IPS DF 4.7 (cell line): ENCODE measurements around the gene RANBP1.

Experiments
- DNase-seq: peaks from one replicate; pipeline ENCODE4 v3.0.0-alpha.2; 2013; ENCODE audit warnings: low spot score; ENCODE audit errors: extremely low read depth

RANBP1 gene

DNA sequence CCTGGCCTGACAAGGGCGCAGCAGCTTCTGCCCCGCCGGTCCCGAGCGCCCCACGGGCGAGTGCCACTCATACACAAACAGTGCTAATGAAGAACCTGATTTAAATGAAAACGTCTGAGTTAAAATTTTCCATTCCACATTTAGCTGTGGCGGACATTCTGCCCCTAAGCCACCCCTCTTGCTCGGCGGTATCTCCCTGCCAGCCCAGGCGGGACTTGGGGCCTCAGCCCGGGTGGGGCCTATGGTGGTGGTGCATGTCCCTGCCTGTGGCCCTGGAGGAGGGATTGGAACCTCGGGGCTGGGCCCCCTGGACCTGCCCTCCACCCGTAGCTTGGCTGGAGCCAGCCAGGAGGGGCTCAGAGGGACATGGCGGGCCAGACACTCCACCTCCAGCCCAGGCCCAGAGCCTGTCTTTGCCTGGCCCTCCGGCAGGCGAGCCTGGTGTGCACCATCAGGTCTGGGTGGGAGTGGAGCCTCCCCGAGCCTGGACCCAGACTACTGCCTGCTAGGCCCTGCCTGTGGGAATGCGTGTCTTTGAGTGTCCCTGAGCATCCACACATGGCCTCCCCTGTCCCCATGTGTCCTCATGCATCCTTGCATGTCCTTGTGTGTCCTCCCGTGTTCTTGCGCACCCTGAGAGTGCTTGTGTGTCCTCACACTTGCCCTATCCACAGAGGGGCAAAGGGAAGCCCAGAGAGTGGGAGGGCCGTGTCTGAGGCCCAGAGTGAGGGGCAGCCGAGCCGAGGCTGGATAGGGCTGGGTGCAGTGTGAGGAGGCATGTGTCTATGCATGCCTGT, 20.1 kb downstream of the RANBP1 start:
- no peak for DNase-seq

DNA sequence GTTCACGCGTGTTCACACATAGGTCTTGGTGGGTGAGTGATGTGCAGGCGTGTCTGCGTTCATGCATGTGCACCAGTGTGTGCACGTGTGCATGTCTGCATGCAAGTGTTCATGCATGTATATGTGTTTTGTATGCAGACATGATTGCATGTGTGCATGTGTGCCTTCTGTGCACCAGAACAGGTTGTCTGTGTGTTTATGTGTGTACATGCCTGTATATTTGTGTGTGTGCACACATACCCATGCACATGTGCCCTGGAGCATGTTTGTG, 20.6 kb downstream of the RANBP1 start:
- no peak for DNase-seq

DNA sequence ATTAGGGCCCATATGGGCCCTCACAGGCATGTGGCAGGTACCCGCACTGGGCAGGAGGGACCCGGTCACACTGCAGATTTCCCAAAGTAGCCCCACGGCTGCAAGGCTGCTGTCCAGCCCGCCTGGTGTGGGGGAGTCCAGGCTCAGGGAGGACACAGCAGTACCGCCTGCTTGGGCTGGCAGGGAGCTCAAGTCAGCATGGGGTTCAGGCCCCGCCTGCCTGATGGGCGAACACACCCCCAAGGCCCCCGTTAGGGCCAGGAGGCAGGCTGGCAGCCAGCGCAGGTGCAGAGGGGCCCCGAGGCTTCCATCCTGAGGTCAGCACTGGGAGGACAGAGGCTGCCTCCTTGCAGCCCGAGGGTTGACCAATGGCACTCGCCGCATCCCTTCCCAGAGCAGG, 21.2 kb downstream of the RANBP1 start:
- no peak for DNase-seq

DNA sequence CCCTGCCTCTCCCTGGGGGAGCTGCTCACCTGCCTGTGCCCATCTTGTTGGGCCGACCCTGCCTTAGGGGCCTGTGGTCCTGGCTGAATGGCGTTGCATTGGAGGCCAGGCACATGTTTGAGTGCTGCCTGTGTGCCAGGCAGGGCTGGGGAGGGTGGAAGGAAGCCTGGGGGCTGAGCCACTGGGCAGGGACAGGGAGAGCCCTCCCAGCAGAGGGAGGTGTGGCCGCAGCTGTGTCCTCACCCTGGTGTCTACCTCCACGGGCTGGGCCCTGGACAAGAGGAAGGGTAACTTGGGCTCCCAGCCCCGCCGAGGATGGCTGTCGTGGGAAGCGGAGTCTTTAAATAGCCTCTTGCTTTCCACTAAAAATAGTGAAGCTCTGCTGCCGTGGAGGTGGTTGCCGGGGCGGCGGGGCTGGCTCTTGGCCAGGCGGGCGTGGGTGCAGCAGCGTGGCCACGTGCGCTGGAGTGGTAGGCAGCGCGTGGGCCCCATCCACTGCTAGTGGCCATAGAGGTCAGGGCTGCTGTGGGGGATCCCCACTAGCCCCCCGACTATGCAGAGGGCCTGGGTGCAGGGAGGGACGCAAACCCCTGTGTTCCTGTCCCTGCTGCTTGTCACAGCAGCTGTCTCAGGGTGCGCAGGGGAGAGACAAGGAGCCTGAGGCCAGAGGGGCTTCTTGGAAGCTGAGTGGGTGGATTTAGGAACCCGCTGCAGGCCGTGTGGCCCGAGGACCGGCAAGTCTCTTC, 21.9 kb downstream of the RANBP1 start:
- no peak for DNase-seq

DNA sequence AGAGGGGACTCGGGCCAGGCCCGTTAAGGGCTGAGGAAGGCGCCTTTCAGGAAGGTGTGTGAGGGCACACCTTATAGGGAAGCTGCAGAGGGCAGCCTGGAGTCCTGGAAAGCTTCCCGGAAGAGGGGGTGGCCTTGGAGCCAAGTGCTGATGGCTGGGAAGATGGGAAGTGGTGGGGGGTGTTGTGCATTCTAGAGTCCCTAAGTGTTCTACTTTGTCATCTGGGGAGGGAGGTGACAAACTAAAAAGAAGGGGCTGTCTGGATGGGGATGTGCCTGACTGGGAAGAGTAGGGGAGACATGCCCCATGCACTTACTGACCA, 22.5 kb downstream of the RANBP1 start:
- no peak for DNase-seq

DNA sequence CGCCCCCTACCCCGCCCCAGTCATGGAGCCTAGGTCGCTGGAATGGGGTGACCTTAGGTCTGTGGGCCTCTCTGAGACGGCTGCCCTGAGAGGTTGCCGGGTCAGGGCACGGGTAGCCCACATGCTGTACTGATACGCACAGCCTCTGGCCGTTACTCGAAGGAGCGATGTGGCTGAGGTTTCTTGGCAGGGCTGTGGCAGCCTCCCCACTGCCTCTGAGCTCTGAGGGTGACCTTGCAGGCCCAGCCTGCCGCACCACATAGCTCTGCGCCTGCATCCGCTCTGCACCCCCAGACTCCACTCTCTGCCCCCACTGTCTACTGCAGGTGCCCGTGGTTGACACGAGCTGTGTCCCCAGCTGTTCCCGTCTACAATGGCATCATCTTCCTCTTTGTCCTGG, 23.0 kb downstream of the RANBP1 start:
- DNase-seq, result no peak

DNA sequence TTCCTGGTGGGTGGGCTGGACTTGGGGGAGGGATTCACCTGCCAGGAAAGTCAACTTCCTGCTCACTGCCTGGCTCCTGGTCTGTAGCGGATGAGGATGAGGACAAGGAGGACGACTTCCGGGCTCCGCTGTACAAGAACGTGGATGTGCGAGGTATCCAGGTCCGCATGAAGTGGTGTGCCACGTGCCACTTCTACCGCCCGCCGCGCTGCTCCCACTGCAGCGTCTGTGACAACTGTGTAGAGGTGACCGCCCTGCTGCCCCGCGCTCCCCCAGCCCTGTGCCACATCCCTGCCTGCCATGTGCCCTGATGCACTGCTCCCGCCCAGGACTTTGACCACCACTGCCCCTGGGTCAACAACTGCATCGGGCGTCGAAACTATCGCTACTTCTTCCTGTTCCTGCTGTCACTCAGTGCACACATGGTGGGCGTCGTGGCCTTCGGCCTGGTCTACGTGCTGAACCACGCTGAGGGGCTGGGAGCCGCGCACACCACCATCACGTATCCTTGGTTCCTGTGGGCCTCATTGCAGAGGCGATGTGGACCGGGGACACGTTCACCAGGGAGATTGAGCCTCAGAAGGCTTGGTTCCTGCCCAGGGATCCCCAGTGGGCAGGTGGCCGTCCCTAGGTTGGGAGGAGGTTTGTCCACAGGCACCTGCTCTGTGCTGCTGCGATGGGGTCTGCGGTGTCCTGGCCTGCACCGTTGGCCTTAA, 23.6 kb downstream of the RANBP1 start:
- no peak for DNase-seq

DNA sequence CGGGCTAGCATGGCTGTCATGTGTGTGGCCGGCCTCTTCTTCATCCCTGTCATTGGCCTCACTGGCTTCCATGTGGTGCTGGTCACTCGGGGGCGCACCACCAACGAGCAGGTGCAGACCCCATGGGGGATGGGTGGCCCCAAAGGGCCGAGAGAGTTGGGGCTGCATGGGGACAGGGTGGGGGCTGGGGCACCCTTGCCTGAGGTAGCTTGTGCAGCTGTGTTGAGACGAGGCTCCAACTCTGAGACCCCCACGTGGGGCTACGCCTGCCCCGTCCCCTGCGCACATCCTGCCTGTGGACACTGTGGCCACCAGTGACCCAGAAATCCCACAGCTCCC, 24.2 kb downstream of the RANBP1 start:
- DNase-seq, result no peak

DNA sequence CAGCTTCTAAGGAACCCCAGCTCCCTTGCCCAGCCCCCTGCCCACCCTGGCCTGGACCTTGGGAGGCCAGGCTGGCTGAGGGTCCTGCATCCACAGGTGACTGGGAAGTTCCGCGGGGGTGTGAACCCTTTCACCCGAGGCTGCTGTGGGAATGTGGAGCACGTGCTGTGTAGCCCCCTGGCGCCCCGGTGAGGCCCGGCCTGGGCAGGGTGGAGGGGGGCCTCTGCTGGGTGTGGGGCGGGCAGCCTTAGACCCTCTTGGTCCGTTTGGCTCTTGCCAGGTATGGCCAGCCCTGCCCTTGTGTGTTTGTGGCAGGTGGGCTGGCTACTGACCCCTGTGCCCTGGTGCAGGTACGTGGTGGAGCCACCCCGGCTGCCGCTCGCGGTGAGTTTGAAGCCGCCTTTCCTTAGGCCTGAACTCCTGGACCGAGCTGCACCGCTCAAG, 24.6 kb downstream of the RANBP1 start:
- no peak for DNase-seq

DNA sequence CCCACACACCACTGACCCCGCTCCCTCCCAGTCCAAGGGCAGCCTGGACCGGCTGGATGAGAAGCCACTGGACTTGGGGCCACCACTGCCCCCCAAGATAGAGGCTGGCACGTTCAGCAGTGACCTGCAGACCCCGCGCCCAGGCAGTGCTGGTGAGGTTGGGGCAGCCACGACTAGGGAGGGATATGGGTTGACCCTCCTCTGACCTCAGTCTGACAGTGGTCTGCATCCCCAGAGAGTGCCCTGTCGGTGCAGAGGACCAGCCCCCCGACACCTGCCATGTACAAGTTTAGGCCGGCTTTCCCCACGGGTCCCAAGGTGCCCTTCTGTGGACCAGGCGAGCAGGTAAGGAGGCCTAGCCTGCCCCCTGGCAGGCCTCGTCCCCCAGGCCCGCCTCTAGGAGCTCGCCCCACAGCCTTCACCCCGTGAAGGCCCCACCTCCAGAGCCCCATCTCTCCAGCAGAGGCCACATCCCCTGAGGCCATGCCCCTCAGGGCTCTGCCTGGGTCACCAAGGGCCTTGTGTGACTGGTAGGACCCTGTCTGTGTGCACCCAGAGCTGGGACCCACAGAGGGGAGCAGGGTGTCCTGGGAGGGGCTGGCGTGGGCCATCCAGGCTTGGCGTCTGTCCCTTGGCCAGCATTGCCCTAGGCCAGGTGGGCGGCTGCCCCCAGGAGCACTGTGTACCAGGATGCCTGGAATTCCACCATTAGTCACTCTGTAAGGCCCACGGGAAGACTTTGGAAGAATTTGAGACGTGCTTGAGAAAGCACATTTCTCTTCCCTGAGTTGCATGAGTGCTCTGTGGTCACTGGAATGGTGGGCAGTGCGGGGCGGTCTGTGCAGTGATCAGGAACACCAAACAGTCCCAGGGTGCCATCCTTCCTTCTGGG, 25.5 kb downstream of the RANBP1 start:
- DNase-seq, result no peak

DNA sequence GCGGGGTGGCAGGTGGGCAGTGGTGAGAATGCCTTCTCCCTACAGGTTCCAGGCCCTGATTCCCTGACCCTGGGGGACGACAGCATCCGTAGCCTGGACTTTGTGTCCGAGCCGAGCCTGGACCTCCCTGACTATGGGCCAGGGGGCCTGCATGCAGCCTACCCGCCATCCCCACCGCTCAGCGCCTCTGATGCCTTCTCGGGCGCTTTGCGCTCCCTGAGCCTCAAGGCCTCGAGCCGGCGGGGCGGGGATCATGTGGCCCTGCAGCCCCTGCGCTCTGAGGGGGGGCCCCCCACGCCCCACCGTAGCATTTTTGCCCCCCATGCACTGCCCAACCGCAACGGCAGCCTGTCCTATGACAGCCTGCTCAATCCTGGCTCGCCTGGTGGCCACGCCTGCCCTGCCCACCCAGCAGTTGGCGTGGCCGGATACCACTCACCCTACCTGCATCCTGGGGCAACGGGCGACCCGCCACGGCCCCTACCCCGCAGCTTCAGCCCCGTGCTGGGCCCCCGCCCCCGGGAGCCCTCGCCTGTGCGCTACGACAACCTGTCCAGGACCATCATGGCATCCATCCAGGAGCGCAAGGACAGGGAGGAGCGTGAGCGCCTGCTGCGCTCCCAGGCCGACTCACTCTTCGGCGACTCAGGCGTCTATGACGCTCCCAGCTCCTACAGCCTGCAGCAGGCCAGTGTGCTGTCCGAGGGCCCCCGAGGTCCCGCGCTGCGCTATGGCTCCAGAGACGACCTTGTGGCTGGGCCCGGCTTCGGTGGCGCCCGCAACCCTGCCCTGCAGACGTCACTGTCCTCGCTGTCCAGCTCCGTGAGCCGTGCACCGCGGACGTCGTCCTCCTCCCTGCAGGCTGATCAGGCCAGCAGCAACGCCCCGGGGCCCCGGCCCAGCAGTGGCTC, 27.1 kb downstream of the RANBP1 start:
- DNase-seq, result no peak

DNA sequence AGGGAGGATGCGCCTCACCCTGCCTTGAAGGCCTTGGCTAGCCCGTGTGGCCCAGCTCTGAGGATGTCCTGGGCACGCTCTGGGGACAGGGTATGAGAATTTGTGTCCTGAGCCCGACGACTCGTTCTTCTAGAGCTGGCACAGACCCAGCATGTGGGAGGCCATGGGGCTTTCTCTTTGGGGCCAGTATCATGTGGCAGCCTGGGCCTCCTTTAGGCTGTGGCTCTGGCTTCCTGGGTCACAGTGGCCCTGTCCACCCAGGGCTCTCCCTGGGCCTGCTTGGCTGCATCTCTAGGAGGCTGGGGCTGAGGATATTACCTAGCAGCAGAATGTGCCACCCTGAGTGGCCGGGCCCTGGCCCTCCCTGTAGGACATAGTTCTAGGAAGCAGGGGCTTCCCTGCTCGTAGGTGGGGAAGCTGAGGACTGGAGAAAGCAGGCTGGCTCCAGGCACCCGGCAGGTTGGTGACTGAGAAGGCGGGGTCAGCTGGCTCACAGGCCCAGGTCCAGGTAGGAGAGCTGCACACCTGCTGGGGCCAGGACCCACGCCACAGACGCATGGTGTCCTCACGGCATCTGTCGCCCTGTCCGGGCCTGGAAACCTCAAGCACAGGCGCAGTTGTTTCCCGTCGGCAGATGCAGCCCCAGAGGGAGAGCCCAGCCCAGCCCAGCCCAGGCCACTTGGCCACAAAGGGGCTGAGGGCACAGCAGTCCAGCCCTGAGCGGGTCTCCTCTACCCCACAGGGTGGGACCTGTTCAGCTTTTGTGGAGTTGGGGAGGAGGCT, 28.2 kb downstream of the RANBP1 start:
- DNase-seq, result no peak

DNA sequence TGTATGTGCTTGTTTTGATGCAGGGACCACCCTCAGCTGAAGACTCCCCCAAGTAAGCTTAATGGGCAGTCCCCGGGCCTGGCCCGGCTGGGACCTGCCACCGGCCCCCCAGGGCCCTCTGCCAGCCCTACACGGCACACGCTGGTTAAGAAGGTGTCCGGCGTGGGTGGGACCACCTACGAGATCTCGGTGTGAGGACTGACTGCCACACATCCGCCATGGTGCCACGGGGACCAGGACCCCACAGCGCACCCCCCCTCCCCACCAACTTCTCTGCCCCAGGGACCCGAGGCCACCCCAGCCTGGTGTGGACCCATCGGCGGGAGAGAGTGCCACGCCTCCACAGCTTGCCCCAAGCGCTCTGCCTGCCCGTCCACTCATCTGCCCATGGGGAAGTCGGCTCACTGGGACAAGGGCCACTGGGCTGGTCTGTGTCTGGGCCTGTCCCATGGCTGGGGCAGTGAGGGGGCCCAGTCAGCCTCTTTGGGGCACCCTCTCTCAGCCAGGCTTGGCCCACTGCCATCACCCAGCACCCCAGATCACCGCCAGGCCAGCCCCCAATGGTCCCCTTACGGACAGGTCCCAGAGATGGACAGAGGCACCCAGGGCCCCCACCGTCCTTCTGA, 29.4 kb downstream of the RANBP1 start:
- DNase-seq, result no peak

DNA sequence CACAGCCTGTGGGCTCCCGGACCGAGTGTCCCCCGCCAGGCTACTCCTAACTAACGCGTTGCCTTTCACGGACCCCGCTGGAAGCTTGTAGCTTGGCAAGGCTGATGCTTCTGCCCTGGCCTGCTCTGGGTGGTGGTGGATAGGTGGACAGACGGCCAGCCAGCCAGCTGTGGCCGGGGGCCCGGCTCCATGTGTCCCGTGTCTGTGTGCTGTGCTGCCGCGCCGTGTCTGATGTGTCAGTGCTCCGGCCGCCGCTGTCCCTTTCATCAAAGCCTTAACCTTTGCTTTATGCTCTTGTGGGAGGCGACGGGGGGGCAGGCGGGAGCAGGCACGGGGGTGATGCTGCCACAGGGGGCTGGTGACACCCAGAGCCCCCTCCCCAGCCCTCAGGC, 29.9 kb downstream of the RANBP1 start:
- no peak for DNase-seq

DNA sequence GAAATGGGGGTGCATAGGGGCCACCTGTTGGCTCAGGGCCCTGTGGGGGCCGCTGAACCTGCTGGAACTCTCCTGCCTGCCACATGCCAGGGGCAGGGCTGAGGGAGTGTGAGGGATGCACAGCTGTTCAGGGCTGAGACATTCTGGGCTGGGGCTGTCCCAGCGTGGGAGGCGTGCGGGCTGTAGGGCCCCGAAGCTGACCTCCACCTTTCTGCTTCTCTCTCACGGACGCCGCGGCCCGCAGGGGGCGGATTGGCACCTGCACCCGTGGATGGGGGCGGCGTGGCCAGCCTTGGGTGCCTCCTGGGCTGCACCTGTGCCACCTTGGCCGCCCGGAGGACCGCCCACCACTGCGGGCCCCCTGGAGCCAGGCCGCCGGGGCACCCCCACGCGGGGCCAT, 30.9 kb downstream of the RANBP1 start:
- no peak for DNase-seq

DNA sequence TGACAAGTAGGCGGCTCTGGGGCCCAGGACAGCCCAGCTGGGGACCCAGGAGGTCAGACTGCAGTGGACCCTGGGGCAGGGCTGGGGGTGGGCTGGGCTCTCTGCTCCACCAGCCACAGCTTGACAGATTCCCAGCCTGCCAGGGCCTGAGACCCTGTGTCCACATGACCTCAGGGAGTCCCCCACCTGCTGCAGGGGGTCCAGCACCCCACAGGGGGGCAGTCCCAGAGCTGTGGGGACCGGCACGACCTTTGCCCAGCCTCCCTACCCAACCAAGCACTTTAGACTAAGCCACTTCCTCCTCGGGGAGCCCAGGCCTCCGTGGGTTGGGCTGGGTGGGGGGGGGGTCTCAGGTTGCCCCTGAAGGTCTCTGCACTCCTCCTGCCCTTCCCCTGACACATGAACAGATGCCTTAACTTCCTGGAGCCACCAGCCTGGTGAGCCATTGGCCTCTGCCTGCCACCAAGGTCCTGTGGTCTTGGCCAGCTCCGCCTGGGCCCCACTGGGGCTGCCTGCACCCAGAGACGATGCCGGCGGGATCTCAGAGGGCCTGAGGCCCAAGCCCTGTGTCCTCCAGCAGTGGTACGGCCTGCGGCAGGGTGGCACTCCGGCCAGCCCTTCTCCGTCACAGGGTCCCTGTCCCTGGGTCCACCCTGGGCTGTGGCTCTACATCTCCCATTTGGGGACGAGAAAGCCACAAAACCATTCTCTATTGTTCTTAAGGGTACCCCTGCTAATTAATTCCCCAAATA, 31.5 kb downstream of the RANBP1 start:
- no peak for DNase-seq

DNA sequence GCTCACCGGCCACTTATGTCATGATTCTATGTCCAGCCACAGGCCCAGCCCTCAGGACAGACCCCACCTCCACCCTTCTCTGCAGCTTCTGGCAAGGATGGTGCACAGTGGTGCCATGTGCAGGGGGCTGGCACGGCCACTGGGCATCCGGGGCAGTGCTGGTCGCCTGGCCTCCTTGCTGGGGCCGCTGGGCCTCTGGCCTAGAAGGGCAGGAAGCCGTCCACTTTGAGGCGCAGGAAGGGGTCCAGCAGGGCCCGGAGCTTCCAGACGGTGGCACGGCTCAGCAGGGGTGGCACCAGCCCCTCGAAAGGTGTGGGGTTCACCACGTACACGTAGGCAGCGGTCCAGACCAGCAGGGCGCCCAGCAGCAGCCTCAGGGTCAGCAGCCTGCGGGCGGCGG, 32.5 kb downstream of the RANBP1 start:
- no peak for DNase-seq
